ENCODE measurements around the gene EVI2A.
"Not testable (repeated sequence)": the region's sequence is repeated elsewhere in the genome, so short reads cannot be mapped to it uniquely, and the experiment has no call there.

Gene EVI2A

DNA sequence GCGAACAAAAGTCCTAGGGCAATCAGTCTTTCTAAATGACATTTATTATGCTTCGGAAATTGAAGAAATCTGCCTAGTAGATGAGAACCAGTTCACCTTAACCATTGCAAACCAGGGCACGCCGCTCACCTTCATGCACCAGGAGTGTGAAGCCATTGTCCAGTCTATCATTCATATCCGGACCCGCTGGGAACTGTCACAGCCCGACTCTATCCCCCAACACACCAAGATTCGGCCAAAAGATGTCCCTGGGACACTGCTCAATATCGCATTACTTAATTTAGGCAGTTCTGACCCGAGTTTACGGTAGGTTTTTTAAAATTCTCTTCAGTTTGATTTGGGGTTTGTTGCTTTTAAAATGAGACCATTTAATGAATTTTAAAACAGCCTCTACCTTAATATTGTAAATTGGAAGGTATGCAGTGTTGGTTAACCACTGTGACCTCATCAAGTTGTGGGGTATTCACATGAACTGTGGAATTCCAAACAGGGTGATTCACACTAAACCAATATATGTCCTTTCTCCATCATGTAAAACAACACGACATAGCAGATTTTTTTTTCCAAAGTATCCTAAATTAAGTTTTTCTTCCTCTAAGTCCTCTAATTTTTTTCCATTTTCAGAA lies 6.2 kb upstream of the EVI2A start:
- no peak for DNase-seq (ENCODE audit: insufficient read length)
- TF ChIP-seq POLR2AphosphoS5 (IDR thresholded peaks at IDR 0.05; ENCODE audit: low read depth, low read length) (no peak), POLR2A (IDR thresholded peaks at IDR 0.05; ENCODE audit: low read depth, low read length) (no peak), TAF1 (IDR thresholded peaks at IDR 0.05; ENCODE audit: borderline replicate concordance, low read depth, low read length) (no peak)
- no peak for FAIRE-seq

DNA sequence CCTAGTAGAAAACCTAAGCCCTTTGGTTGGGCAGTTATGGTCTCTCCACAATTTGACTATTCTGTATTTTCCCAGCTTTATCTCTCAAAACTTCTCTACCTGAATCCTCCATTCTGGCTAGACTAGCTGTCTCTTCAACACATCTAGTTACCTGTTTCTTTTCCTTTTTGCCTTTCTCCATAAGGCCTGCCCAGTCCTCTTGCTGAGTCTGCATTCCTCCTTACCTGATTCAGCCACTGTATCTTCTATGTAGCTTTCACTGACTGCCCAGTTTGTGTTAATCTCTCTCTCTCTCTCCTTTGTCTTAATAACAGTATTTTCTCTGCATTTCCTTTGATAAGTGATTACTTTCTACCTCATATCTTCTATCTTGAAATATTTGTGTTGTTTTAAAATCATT lies 2.1 kb upstream of the EVI2A start:
- no peak for TF ChIP-seq TAF1 (IDR thresholded peaks at IDR 0.05; ENCODE audit: borderline replicate concordance, low read depth, low read length)
- TF ChIP-seq POLR2AphosphoS5 (IDR thresholded peaks at IDR 0.05; ENCODE audit: low read depth, low read length): no peak
- TF ChIP-seq POLR2A (IDR thresholded peaks at IDR 0.05; ENCODE audit: low read depth, low read length): no peak
- DNase-seq (ENCODE audit: insufficient read length) (no peak), FAIRE-seq (no peak)

DNA sequence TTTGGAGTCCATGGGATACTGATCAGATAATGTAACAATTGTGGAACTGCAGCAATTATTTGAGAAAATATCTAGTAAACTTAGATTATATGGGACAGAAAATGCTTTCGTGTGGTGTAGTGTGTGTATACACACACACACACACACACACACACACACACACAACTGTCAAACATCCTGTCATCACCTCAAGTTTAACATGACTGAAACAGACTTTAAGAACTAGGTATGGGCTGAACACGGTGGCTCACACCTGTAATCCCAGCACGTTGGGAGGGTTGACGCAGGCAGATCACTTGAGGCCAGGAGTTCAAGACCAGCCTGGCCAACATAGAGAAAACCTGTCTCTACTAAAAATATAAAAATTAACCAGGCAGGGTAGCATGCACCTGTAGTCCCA lies 544 bp upstream of the EVI2A start:
- DNase-seq (ENCODE audit: insufficient read length) (no peak), FAIRE-seq (no peak)
- no peak for TF ChIP-seq TAF1 (IDR thresholded peaks at IDR 0.05; ENCODE audit: borderline replicate concordance, low read depth, low read length)

- no peak for DNase-seq (ENCODE audit: insufficient read length)
- TF ChIP-seq TAF1 (IDR thresholded peaks at IDR 0.05; ENCODE audit: borderline replicate concordance, low read depth, low read length): no peak
- no peak for TF ChIP-seq POLR2A (IDR thresholded peaks at IDR 0.05; ENCODE audit: low read depth, low read length)
- no peak for TF ChIP-seq POLR2AphosphoS5 (IDR thresholded peaks at IDR 0.05; ENCODE audit: low read depth, low read length)
- FAIRE-seq: no peak
These were observed 631 bp downstream of the EVI2A start for GRCh38 chr17:31320791-31321190.

DNA sequence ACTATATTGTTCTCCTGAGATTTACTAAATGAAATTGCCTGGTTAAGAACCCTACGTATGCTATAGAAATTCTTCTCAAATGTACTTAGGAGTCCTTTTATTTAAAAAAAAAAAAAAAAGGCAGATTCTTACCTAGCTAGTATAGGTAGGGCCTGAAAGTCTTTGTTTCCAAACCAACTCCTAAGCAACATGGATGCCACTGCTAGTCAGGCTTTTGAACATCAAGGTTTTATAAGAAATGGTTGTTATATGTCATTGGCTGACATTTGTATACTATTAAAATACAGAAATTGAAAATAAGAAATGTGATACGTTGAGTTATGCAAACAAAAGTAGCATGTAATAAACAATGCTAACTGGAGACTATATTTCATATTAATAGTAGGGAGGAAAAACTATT lies 1.2 kb downstream of the EVI2A start:
- no peak for DNase-seq (ENCODE audit: insufficient read length)
- no peak for TF ChIP-seq POLR2AphosphoS5 (IDR thresholded peaks at IDR 0.05; ENCODE audit: low read depth, low read length)
- TF ChIP-seq TAF1 (IDR thresholded peaks at IDR 0.05; ENCODE audit: borderline replicate concordance, low read depth, low read length): no peak
- TF ChIP-seq POLR2A (IDR thresholded peaks at IDR 0.05; ENCODE audit: low read depth, low read length): no peak
- FAIRE-seq: no peak

GRCh38 chr17:31318851-31319661 lies 2.4 kb downstream of the EVI2A start:
- TF ChIP-seq POLR2A (IDR thresholded peaks at IDR 0.05; ENCODE audit: low read depth, low read length): no peak
- DNase-seq (ENCODE audit: insufficient read length) (no peak), FAIRE-seq (peak; percentile 96)

DNA sequence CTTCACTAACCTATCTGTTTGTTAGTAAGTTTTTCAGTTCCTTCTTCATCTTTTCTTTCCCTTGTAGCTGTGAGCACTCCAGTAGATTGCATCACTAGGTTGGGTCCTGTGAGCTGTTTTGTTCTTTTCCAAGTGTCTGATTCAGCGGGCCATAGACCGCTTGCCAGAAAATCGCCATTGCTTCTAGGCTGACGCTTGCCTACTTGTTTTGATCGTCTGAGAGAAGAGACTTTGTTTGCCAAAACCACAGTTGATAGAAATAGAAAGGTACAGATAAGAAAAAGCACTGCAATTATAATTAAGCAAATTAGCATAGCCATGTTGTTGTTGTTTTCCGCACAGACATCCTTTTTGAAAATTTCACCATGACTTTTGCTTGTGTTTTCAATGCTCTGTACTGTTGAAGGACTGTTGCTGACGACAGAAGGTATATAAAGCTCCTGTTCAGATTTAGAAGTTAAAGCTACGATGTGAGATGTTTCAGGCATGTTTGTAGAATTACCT lies 3.1 kb downstream of the EVI2A start:
- DNase-seq (ENCODE audit: insufficient read length): no peak
- FAIRE-seq: no peak
- TF ChIP-seq POLR2AphosphoS5 (IDR thresholded peaks at IDR 0.05; ENCODE audit: low read depth, low read length): 0 out of 2 replicates have a peak, but pooled peaks have one; percentile 30
- TF ChIP-seq POLR2A (IDR thresholded peaks at IDR 0.05; ENCODE audit: low read depth, low read length): no peak; the same call in 1 of the 2 replicates
- TF ChIP-seq TAF1 (IDR thresholded peaks at IDR 0.05; ENCODE audit: borderline replicate concordance, low read depth, low read length): no peak

DNA sequence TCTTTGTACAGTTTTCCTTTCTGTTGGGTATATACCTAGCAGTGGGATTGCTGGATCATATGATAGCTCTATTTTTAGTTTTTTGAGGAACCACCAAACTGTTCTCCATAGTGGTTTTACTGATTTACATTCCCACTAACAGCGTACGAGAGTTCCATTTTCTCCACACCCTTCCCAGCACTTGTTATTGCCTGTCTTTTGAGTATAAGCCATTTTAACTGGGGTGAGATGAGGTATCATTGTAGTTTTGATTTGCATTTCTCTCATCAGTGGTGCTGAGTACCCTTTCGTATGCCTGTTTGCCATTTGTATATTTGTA lies 6.7 kb downstream of the EVI2A start:
- DNase-seq (ENCODE audit: insufficient read length) (no peak), FAIRE-seq (peak; percentile 71)
- TF ChIP-seq TAF1 (IDR thresholded peaks at IDR 0.05; ENCODE audit: borderline replicate concordance, low read depth, low read length) (no peak), POLR2AphosphoS5 (IDR thresholded peaks at IDR 0.05; ENCODE audit: low read depth, low read length) (no peak), POLR2A (IDR thresholded peaks at IDR 0.05; ENCODE audit: low read depth, low read length) (no peak)

DNA sequence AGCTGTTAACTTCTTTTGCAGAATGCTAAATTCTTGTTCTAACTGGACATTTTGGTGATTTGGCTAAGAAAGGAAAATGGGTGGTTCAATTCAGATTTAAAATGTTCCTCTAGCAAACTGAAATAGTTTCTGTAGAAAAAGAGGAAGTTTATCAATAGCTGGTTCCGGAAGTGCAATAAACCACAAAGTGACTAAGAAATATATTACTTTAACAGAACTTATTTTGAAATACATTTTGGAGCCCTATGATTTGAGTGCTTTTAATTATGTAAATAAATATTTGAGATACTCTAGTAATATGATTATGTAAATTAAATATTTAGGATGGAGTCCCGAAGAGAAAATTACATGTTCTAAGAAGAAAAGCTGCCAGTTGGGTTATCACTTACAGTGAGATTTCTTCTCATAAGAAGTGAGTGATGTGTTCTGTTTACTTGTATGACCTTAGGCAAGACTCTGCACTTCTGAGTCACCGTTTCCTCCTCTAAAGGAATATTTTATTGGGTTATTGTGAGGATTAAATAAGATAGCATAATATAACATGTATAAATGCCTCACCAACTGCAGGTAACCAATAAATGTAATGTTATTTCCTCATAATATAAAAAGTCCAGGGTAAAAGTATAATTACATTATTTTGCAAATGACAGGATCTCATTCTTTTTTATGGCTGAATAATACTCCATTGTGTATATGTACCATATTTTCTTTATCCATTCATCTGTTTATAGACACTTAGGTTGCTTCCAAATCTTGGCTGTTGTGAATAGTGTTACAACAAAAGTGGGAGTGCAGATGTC lies 7.2 kb downstream of the EVI2A start, which contains the start of gene EVI2B:
TSS of gene EVI2B (minus strand) at position 73 of the 800 bp plus-strand sequence. CDS start 8,445 bp downstream, outside the sequence.
- peak; percentile 14 for FAIRE-seq
- DNase-seq (ENCODE audit: insufficient read length): no peak

DNA sequence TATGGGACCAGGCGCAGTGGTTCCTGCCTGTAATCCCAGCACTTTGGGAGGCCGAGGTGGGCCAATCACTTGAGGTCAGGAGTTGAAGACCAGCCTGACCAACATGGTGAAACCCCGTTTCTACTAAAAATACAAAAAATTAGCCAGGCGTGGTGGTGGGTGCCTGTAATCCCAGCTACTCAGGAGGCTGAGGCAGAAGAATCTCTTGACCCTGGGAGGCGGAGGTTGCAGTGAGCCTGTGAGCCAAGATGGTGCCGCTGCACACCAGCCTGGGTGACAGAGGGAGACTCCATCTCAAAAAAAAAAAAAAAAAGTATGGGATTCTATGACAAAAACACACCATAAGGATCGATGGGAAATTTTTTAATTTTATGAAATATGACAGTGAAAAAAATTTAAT lies 9.2 kb downstream of the EVI2A start:
- DNase-seq (ENCODE audit: insufficient read length): not testable (repeated sequence)
- FAIRE-seq: peak; percentile 78

More for the DNA sequence above, 7.2 kb downstream of the EVI2A start, which contains the start of gene EVI2B:
- TF ChIP-seq TAF1 (IDR thresholded peaks at IDR 0.05; ENCODE audit: borderline replicate concordance, low read depth, low read length) (no peak), POLR2AphosphoS5 (IDR thresholded peaks at IDR 0.05; ENCODE audit: low read depth, low read length) (peak; percentile 42; the same call in 1 of the 2 replicates), POLR2A (IDR thresholded peaks at IDR 0.05; ENCODE audit: low read depth, low read length) (0 out of 2 replicates have a peak, but pooled peaks have one; percentile 37)

DNA sequence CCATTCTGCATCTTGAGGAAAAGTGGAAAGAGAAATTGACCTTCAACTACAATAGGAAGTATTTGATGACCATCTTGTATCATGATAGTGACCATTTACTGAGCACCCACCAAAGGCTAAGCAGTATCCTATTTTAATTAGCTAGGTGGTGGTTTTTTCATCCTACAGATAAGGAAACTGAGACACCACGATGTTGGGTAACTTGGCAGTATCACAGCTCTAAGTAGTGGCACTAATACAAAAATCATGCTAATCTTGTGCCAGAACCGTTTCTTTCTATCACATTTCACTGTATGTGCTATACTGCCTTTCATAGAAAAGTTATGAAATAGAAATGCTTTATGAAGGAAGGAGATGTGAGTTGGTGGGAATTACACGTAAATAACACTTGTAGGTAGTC lies 9.9 kb downstream of the EVI2A start:
- peak; percentile 78 for FAIRE-seq
- DNase-seq (ENCODE audit: insufficient read length): no peak
- no peak for TF ChIP-seq POLR2A (IDR thresholded peaks at IDR 0.05; ENCODE audit: low read depth, low read length)
- no peak for TF ChIP-seq TAF1 (IDR thresholded peaks at IDR 0.05; ENCODE audit: borderline replicate concordance, low read depth, low read length)
- no peak for TF ChIP-seq POLR2AphosphoS5 (IDR thresholded peaks at IDR 0.05; ENCODE audit: low read depth, low read length)
